Stimulated activated CD4-positive, alpha-beta T cell treated with anti-CD3 and anti-CD28 coated beads, Interleukin-2, amount 100 ng/mL, for 48 hours (primary cell): ENCODE results near the gene GPR39.

Experiments used
- DNase-seq, 2 donors: peaks; one replicate each; pipeline ENCODE4 v3.0.0-alpha.2; 2020

GPR39 gene

DNA sequence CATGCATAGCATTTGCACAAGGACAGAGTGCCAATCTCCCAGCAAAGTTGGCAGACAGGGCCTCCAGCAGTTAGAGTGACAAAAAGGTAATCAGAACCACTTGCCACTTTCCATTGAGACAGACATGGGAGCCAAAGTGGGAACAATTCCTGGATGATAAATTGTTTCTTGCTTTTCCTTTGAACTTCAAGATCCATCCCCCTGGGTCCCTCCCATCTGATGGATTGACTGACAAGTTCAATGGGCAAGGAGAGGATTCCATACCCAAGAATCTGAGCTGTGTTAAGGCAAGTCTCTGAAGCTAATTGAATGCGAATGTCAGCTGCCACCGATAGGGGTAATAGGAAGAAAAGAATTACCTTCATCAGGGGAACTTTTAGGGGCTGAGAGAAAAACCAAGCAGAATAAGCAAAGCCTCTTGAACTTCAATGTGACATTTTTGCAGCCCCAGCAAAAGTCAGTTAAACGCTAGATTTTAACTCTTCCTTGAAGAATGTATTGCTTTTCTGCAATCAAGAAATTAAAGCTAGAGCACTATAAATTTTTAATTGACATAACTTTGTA, 156.9 kb downstream of the GPR39 start:
- no peak for DNase-seq

DNA sequence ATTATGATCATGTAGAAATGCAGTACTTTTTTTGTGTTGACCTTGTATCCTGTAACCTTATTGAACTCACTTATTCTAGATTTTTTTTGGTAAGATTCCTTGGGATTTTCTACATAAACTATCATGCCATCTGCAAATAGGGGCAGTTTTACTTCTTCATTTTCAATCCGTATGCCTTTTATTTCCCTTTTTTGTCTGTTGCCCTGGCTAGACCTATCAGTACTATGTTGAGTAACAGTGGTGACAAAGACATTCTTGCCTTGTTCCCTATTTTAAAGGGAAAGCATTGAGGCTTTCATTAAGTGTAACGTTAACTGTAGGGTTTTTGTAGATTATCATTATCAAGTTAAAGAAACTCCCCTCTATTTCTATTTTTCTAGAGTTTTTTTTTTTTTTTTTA, 161.1 kb downstream of the GPR39 start:
- DNase-seq = no peak

DNA sequence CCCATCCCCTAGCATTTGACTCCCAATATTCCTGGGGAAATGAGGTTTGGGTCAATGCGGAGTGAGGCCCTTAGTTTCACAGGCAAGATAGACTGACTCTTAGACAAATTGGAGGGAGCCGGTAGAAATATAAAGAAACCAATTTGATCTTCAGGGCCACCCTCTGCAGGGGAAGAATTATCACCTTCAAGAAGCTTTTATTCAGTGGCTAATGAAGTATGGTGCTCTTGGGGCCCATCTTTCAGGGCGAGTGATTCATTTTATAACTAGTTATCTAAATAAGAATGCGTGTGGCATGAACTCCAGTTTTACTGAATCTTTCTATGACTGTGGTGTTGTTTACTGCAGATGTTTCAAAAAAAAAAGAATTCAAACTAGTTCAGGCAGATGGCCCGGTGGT, 165.0 kb downstream of the GPR39 start:
- no peak for DNase-seq

DNA sequence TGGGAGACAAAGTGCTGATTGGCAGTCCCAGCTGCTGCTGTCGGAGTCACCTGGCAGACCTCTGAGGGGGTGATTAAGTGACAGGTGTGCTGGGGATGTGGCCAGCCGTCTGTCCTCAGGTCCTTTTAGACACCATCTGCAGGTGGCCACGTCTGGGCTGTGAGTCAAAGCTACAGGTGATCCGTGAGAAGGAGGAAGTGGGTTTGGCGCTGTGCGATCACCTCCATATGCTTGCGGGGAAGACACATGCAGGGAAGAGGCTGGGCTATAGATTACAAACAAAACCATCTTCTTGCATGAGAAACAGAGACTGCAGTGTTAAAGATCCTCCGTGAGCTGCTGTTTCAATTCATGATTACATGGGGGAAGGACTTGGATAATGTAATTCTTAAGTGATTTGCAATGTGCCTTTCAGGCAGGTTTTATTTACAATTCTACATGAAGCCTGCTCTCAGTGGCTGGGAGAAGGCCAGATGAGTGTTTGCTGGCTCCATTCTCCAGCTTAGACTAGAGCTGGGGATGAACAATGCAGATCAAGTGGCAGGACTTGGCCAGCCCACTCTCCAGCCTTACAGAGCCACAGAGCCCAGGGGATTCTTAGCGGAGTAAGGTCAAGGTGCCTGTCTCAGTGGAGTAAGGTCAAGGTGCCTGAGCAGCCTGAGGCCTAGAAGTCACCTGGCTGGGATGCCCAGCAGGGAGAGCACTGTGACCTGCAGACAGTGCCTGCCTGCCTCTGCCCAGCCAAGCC, 165.6 kb downstream of the GPR39 start:
- DNase-seq = no peak

DNA sequence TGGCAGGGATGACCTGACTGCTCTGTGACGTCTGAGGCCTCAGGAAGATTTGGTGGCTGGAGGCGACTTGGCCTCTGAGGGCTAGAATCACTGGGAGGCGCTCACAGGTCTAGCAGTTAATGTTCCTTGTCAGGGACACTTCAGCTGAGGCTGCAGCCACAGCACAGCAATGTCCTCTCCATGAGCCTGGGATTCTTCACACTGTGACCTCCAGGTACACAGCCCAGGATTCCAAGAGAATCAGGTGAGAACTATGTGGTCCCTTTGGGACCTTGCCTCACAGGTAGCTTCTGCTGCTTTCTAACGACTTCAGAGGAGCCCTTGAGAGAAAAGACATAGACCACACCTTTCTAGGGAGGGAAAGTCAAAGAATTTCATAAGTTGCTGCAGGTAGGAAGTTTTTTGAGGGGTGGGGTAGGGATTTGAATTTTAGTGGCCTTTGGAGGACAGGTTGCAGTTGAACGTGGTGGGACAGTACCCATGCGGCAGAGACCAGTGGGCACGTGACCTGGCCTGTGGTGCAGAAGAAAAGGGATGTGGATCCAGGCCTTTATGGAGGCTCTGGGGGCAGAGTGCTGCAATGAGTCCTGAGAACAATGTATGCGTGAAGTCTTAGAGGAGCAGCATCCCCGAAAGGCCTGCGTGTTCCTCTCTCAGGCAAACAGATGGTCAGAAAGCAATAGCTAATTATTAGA, 167.2 kb downstream of the GPR39 start:
- no peak for DNase-seq

DNA sequence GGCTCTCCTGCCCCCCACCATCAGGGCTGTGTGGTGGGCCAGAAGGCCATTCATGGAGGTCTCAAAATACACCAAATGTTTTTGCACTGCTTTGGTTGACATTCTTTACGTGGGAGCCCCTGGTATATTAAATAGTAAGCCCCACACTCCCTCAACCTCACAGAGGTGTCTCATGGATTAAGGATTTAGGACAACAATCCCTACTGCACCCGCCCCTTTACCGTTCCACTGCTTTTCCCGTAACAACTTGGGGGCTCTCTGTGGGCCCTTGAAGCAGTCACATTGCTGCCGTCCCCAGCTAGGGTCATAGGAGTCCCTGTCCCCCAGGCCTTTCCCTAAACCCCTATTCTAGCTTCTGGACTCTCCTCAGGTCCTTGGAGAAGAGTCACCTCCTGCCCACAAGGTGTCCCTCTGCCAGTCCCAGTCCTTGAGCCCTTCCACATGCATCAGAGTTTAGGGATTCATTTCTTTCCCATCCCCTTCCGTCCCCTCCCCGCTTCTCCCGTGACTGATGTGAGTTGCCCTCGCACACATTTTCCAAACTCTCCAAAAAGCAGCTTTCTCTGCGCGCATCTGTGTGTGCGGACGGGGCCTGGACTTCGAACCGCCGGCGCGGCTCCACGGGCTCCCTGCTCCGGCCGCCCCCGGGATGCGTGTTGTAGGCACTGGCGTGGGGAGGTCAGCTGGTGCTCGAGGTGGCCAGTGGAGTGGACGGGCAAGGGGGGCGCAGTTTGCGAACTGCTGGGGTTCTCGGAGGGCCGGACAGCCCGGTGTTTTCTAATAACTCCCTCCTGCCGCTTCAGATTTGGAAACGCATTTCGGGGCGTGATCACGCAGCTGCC, 168.6 kb downstream of the GPR39 start:
- DNase-seq = no peak

DNA sequence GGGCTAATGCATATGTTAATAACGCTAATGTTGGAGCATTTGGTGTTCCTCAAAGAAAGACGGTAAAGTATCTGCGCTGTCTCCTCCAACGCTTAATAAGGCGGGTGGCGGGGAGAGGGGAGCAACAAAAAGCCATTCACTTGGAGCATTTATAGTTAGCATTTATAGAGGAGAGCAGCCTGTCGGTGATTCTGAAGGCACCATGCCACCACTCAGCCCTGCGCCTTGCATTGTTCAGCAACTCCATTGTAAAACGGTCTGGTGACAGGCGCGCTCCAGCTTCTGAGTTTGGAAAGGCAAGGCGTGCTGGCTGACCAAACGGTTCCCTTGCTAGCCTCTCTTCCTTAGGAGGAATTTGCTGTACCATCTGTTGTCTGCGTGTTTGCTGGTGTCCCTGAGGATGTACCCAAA, 169.5 kb downstream of the GPR39 start:
- DNase-seq = no peak

DNA sequence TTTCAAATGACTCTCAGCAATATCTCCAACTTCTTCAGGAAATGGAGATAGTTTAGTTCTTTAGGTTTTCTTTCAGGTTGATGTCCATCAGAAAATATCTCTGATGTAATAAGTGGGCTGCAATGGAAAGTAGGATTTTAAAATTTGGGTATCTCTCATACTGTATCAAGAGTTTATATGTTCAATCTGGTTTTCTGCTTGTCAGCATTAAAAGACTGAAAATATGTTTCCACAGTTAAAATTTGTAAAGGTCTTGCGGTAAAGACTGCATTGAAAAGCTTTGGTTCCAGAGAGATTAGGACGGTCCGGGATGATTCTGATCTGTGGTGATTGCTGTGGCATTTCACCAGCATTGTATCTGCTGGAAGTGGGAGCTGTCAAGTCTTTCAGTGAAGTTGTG, 170.2 kb downstream of the GPR39 start:
- DNase-seq = no peak

DNA sequence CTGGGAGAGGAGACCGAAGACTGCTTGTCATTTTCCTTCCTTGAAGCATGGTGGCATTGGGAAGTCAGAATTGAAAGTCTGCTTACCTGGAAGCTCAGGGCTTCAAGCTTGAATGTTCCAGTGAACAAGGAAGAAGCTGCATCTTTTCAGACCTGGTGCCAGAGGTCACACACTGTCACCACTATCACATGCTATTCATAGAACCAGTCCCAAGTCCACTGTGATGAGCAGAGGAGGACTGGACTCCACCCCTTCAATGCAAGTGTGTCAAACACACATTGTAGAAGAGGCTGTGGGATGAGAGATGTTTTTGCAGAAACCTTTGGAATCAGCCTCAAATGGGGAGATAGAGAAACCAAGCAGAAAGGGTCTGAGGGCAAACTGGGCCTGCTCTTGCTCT, 172.0 kb downstream of the GPR39 start:
- no peak for DNase-seq

DNA sequence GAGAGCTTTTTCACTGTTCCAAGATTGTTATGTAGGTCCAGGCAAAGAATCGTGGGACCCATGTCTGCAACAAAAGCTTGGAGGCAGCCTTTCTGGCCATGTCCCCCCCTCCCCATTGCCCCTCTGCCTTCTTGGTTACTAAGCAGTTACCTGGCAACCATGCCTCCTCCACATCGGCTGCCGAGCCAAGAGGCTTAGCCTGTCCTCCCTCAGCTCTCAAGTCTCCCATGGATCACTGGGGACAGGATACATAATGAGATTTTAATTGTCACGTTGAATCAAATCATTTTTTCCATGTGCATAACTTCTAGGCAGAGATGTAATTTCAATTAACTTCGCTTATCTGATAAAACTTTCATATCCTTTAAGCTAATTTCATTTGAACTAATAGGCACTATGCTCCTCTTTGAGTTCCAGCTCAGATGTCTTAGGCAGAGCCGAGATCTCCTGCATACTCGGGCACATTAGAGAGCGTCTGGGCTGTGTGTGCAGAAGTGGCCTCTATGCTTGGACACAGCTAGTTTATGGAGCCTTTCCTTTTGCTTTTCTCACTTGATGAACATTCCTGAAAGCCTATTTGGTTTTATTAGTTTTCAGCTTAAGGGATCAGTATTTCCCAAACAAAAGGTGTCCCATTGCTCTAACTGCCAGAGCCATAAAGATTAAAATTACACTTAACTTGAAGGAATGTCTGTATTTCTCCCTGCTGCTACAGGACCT, 172.7 kb downstream of the GPR39 start:
- DNase-seq = no peak

DNA sequence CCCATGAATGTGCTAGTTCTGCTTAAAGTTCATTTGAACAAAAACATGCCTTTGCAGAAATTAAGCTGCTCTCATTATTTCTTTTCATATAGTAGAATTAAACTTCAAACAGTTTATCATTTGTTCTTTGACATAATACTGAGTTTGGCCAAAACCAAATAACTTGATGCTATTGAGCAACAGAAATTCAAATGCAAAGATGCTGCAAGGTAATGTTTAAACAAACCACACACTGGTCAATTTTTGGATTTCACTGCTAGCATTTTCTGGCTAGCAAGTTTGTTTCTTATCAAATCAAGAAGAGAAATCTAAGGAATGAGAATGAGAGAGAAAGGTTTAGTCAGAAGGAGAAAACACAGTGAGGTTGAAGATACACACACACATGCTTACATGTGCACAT, 173.4 kb downstream of the GPR39 start:
- DNase-seq = no peak

DNA sequence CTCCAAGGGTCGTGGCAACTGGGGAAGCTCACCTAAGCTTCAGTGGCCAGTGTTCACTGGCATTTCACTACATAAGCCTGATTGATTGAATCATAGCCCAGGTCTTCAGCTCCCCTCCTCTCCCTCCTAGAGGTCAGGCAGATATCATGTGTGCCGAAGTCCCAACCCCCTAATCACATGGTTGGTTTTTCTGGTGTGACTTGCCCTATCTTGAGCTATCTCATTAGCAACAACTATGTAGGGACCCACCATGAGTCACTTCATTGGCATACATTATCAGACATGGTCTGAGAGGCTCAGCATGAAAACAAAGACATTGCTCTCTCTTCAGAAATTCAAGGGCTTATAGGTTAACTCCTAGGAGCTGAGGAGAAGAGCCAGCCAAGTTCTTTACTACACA, 176.6 kb downstream of the GPR39 start:
- no peak for DNase-seq

DNA sequence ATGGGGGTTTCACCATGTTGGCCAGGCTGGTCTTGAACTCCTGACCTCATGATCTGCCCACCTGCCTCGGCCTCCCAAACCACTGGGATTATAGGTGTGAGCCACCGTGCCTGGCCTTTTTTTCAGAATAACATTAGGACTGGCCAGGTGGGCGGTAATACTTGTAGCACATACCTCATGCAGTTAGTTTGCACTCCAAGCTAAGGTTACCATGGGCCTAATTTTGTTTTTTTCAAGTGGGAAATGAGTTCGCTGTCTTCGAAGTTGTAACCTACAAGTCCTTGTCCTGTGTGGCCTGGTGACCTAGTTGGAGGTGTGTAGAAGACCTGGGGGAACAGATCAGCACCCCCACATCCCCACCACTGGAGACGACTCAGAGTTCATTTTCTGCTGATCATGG, 178.6 kb downstream of the GPR39 start:
- no peak for DNase-seq

DNA sequence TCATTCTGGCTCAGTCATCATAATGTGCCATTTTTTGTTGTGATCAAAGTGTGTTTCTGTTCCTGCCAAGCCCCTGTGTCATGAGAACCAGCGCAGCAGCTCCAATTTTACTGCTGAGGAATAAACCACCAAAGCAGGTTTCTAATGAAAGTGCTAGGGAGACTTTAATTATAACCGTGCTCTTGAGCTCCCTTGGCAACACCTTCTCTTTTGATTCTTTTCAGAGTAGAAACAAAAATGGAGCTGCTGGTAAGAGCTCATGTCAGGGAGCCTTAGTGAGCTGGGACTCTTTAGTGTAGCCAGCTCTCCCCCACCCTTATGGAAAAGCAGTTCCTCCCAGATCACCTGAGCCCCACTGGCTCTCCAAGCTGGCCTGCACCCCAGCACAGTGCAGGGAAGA, 179.1 kb downstream of the GPR39 start:
- DNase-seq = no peak

DNA sequence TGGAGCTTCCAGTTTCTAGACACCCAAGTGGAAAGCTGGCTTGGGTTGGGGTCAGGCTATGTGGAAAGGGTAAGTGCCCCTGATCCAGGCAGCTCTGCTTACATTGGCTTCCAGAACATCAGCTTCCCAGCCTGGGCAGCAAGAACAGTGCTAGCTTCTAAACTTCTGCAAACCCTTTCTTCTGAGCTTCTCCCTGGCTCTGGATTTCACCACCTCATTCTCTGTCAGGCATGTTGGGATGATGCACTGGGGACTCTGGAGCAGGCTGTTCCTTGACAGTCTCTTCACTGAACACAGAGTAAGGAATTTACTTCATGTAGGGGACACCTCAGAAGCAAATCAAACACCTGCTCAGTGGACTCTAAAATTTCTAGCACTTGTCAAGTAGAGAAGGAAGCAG, 180.6 kb downstream of the GPR39 start:
- DNase-seq = no peak

DNA sequence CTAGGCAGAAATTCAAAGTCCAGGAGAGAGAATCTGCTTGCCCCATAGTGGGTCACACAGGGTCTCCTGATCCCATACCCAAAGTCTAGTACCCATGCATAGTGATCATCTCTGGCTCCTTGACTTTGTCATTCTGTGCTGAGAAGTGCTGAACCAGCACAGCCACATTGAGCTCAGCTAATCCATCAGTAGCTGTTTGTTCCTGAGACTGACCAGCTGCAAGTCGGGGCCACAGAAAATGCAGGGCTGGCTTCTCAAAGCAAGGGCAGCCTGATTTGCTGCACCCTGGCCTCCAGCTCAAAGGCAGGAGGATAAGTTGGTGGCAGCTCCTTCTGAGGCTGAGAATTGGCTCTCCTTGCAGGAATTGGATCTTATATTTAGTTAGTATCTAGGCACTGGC, 181.2 kb downstream of the GPR39 start:
- DNase-seq = no peak

DNA sequence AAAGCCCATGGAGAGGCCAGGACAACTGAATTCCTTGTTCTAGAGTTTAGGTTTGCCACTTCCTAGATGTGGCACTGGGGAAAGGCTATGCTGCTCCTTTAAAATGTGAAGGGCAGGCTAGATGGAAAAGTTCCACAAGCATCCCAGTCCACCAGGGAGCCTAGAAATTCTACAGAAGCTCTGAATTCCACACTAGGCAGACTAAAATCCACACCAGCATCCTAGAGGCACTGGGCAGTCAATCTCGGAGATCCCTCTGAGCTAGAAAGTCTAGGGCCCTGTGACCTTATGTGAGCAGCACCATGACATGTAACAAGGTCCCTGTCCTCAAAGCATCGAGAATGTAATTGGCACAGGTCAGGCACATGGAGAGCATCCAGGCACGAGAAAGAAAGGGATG, 181.9 kb downstream of the GPR39 start:
- no peak for DNase-seq

DNA sequence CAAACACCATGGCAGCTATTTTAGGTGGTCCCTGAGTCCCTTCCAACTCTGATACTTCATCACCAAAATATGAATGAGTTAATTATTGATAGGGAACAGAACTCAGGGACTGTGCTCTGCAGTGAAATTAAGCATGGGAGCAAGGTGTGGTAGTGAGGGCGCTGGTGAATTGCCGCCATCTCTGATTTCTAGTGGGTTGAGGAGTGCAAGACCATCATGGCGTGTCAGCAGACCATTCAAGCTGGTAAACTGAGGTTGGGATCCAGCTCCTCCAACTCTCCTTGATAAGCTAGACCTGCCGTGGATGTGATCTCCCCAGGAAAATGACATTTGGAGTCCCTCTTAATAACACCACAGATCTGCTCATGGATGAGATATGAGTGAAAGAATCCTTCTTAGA, 183.0 kb downstream of the GPR39 start:
- DNase-seq = no peak

DNA sequence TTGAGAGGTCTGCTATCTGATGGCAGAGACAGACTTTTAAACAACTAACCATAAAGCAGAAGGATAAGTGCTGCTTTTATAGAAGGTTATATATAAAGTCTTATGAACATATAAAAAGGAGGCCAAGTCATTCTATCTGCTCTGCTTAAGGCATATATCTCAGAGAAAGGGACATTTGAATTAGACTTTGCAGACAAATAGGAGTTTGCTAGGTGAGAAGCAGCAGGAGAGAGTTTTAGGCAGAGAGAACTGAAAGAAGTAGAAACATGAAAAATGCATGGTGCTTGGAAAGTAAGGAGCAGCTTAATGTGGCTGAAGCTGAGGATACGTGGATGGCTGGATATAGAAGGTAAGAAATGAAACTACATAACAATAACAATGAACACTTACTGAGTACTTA, 188.0 kb downstream of the GPR39 start:
- DNase-seq = no peak

DNA sequence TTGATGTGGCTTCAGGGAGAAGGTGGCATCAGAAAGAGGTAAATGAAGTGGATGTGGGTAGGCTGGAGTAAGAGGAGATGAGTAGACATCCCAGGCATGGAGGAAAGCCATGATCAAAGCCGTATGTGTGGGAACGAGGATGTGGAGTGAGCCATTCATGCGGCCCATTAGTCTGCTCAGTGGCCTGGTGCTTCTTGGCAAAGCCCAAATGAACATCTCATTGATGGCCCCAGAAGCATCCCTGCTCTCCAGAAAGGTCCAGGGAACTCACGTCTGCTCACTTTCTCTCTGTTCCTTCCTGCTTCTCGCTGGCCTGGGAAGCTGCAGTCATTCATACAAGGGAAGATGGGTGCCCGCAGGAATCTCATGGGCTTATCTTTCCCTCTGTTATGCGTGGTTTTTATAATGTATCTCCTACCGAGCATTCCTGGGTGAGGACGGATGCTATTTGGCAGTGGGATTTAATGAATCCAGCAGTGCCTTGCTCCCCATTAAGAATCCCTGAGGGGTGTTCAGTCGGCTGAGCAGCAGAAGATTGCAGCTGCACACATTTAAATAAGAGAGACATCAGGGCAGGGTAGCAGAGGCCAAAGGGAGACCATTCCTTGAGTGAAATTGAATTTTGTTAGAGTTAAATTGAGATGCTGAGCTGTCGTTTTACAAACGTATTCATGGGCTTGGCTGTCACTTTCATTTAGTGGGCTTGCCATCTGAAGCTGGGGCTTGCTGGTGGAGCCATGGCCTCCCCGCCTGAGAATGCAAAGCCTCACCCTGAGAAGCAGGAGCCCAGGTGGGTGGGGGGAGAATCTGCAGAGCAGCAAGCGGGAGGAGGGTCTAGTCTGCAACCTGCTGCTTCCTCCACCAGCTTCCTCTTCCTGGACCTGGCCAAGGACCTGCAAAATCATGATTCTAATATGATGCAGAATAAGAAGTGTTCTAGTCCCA, 188.9 kb downstream of the GPR39 start:
- no peak for DNase-seq

DNA sequence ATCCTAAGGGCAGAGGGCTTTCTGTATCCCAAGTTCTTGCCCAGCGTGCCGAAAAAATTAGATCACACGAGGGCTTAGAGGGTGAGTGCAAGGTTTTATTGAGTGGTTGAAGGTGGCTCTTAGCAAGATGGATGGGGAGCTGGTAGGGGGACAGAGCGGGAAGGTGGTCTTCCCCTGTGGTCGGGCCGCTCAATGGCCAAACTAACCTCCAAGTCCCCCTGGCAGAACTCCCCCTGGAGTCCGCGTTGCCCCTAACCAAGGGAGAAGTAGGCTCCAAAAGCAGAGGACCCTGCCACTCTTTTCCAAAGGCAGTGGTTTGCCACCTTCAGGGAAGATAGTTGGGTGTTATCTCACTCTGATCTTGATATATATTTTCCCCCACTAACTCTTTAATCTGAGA, 190.0 kb downstream of the GPR39 start:
- no peak for DNase-seq
